Loucy (cell line): ENCODE data around the gene NCKAP5.

Experiments used
- H2AFZ ChIP-seq: fragments of 200-600 bp; sonication (generic); 2 replicates; pipeline ENCODE4 v1.6.0; 2016; ENCODE audit warnings: antibody characterized with exemption, mild to moderate bottlenecking, low read length, moderate library complexity
- H3F3A ChIP-seq: fragments of 200-600 bp; 2 replicates; pipeline ENCODE4 v1.6.0; 2016; ENCODE audit warnings: antibody characterized with exemption, low read depth, mild to moderate bottlenecking
- H3K27me3 ChIP-seq: fragments of 200-600 bp; sonication (generic); 2 replicates; pipeline ENCODE4 v1.6.1; 2014; ENCODE audit warnings: low read length, mild to moderate bottlenecking; ENCODE audit not compliant: insufficient read depth, poor library complexity, severe bottlenecking
- H3K36me3 ChIP-seq: fragments of 200-600 bp; sonication (generic); 2 replicates; pipeline ENCODE4 v1.6.1; 2016; ENCODE audit warnings: low read length; ENCODE audit not compliant: insufficient read depth
- H3K4me1 ChIP-seq: fragments of 200-600 bp; sonication (generic); 2 replicates; pipeline ENCODE4 v1.5.1; 2014; ENCODE audit warnings: low read length, mild to moderate bottlenecking; ENCODE audit not compliant: insufficient read depth, poor library complexity, severe bottlenecking
- H3K4me2 ChIP-seq: fragments of 200-600 bp; sonication (generic); 2 replicates; pipeline ENCODE4 v1.6.0; 2014; ENCODE audit warnings: antibody characterized with exemption, low read length, low read depth, mild to moderate bottlenecking; ENCODE audit not compliant: poor library complexity, severe bottlenecking
- H3K4me3 ChIP-seq: fragments of 200-600 bp; sonication (generic); 2 replicates; pipeline ENCODE4 v1.5.1; 2014; ENCODE audit warnings: low read length, mild to moderate bottlenecking, mixed read lengths; ENCODE audit not compliant: poor library complexity, severe bottlenecking
- H3K79me2 ChIP-seq: fragments of 200-600 bp; sonication (generic); 2 replicates; pipeline ENCODE4 v1.6.1; 2014; ENCODE audit warnings: low read length; ENCODE audit not compliant: insufficient read depth
- H3K9ac ChIP-seq: fragments of 200-600 bp; sonication (generic); 2 replicates; pipeline ENCODE4 v1.6.0; 2014; ENCODE audit warnings: mild to moderate bottlenecking, low read depth, low read length, moderate library complexity; ENCODE audit not compliant: poor library complexity, severe bottlenecking
- H3K9me2 ChIP-seq: fragments of 200-600 bp; sonication (generic); replicated peaks from 2 replicates; pipeline ENCODE4 v1.6.1; 2016; ENCODE audit warnings: low read depth, low read length, mixed read lengths
- H3K9me3 ChIP-seq: fragments of 200-600 bp; sonication (generic); 2 replicates; pipeline ENCODE4 v1.6.1; 2014; ENCODE audit warnings: mild to moderate bottlenecking, antibody characterized with exemption, low read length, low read depth; ENCODE audit not compliant: insufficient read depth
- H4K20me1 ChIP-seq: fragments of 200-600 bp; sonication (generic); 2 replicates; pipeline ENCODE4 v1.6.0; 2014; ENCODE audit warnings: antibody characterized with exemption, low read length, mild to moderate bottlenecking; ENCODE audit not compliant: insufficient read depth, poor library complexity, severe bottlenecking
- CTCF ChIP-seq: fragments of 200-600 bp; sonication (generic); conservative IDR thresholded peaks from 2 replicates; pipeline ENCODE4 v1.5.1; 2014; ENCODE audit warnings: mild to moderate bottlenecking, antibody characterized with exemption, low read length
- EZH2phosphoT487 ChIP-seq: fragments of 200-600 bp; IDR thresholded peaks from 2 replicates; pipeline ENCODE4 v1.6.1; 2018; ENCODE audit warnings: antibody characterized with exemption, mild to moderate bottlenecking, moderate library complexity, borderline replicate concordance

The NCKAP5 gene

DNA sequence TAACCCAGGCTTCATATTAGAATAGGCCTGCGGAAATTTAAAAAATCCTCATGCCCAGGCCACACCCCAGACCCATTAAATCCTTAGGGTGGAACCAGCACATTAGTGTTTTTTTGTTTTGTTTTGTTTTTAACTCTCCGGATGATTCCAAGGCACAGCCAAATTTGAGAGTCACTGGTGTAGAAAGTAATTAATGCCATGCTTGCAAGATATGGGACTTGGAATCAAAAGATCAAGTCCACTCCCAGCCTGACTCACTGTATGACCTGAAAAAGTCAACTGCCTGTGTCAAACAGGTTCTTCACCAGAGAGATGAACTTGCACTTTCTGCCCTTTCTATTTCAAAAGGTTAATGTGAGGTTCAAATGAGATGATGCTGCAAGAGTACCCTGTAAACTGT lies 588.0 kb downstream of the NCKAP5 start:
- H3K4me3 ChIP-seq: no peak overlapping the region
- no peaks in the 10 kb centered on the region for H3K9me3 ChIP-seq
- no peaks in the 10 kb centered on the region for H3K27me3 ChIP-seq
- no peak overlapping the region for H2AFZ ChIP-seq
- H3F3A ChIP-seq: no peaks in the 10 kb centered on the region
- no peaks in the 10 kb centered on the region for H3K36me3 ChIP-seq
- no peak overlapping the region for H3K9ac ChIP-seq
- TF ChIP-seq CTCF (no peak), EZH2phosphoT487 (no peak)
- no peaks in the 10 kb centered on the region for H3K4me1 ChIP-seq
- H3K4me2 ChIP-seq: no peak overlapping the region
- H3K9me2 ChIP-seq: no peaks in the 10 kb centered on the region
- no peaks in the 10 kb centered on the region for H4K20me1 ChIP-seq
- H3K79me2 ChIP-seq: no peaks in the 10 kb centered on the region

DNA sequence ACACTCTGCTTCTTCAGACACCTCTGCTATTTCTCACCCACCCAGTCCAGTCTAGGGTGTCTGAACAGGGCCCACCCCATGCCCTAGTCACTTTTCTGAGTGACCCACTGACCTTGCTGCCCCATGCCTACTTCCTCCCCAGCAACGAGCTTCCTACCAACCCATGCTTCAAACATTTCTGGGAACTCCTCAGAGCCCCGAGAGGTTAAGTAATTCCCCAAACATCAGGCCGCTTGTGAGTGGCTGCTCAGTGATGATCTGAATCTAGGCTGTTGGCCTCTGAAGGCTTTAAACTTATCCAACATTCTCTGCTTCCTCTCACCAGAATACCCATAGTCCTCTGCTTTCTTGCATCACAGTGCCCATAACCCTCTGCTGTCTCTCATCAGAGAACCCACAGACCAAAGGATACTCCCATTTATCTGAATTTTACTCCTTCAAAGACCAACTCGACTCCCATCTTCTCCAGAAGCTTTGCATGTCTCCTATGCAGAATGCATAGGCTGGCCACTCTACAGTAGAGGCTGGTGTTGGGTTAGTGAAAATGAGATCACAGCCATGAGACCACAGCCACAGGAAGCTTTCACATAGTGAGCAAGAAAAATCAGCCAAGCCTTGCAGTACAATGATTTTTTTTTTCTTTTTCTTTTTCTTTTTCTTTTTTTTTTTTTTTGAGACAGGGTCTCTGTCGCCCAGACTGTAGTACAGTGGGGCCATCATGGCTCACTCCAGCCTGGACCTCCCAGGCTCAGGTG lies 588.7 kb downstream of the NCKAP5 start:
- Histone ChIP-seq H4K20me1 (no peaks in the 10 kb centered on the region), H3K79me2 (no peaks in the 10 kb centered on the region), H2AFZ (no peak overlapping the region)

GRCh38 chr2:132978840-132979239 lies 589.4 kb downstream of the NCKAP5 start:
- no peaks in the 10 kb centered on the region for H3K4me1 ChIP-seq
- H3K9ac ChIP-seq: no peak overlapping the region
- no peaks in the 10 kb centered on the region for H3K9me2 ChIP-seq
- no peak overlapping the region for H2AFZ ChIP-seq
- TF ChIP-seq EZH2phosphoT487 (no peak), CTCF (no peak)
- H3K4me2 ChIP-seq: no peak overlapping the region
- H3K4me3 ChIP-seq: no peak overlapping the region
- no peaks in the 10 kb centered on the region for H4K20me1 ChIP-seq
- H3K9me3 ChIP-seq: no peaks in the 10 kb centered on the region
- H3F3A ChIP-seq: no peaks in the 10 kb centered on the region
- H3K27me3 ChIP-seq: no peaks in the 10 kb centered on the region
- H3K79me2 ChIP-seq: no peaks in the 10 kb centered on the region
- H3K36me3 ChIP-seq: no peaks in the 10 kb centered on the region

More for the DNA sequence above, 588.7 kb downstream of the NCKAP5 start:
- H3K9ac ChIP-seq: no peak overlapping the region
- no peak for TF ChIP-seq EZH2phosphoT487
- TF ChIP-seq CTCF: no peak
- no peaks in the 10 kb centered on the region for H3K36me3 ChIP-seq
- H3K27me3 ChIP-seq: no peaks in the 10 kb centered on the region
- H3K9me2 ChIP-seq: no peaks in the 10 kb centered on the region
- H3K9me3 ChIP-seq: no peaks in the 10 kb centered on the region
- no peaks in the 10 kb centered on the region for H3K4me1 ChIP-seq
- H3K4me3 ChIP-seq: no peak overlapping the region
- no peak overlapping the region for H3K4me2 ChIP-seq
- H3F3A ChIP-seq: no peaks in the 10 kb centered on the region
